K562 (cell line): ENCODE data around the gene MIEF2. TPM values are rescaled to one million over a fixed set of nuclear protein-coding genes. Genes with fewer than 3 reads are reported as not detected.
A peak's percentile ranks its signal among the peaks of the same experiment; 100 is the strongest.

Experiments used
- ATAC-seq: fragments of 200-7000 bp; cut with Tn5 transposase; 3 replicates; pipeline ENCODE4 v1.9.1; 2020; ENCODE audit warnings: moderate library complexity
- BruUV-seq: library from RNA; stranded (reverse); fragments of 400-500 nt; replicated peaks from 2 replicates; lab custom pipeline; 2021; lab: Mats Ljungman, UMichigan
- CTCF ChIA-PET: fragments of 300-600 bp; formaldehyde crosslinking; extraction: SDS; loops from one replicate; lab custom pipeline; 2021; ENCODE audit warnings: low intra/inter-chr PET ratio; lab: Yijun Ruan, JAX
- POLR2A ChIA-PET: fragments of 300-600, 350-650 bp; sonication (Branson Sonifier 250); formaldehyde crosslinking; extraction: SDS; loops from one replicate; lab custom pipeline; 2021; ENCODE audit warnings: antibody characterized with exemption, inconsistent platforms; lab: Yijun Ruan, JAX
- DNase-seq, 4 experiments: peaks; one replicate each; pipeline versions ENCODE4 v3.0.0 to v3.0.0-alpha.2; 2011 to 2018; ENCODE audit warnings: low spot score in 3 of 4, mixed read lengths in 3 of 4; ENCODE audit errors: extremely low read depth in 1 of 4
- FAIRE-seq: peaks from 2 replicates; lab custom pipeline; 2011; peaks lifted over from hg19 to GRCh38; lab: Jason Lieb, UNC
- H2AFZ ChIP-seq: 2 replicates; pipeline ENCODE4 v1.6.0; 2011; ENCODE audit warnings: low read depth, low read length, control low read depth, inconsistent platforms
- H3K27ac ChIP-seq: fragments of 200-600 bp; 3 replicates; pipeline ENCODE4 v1.8.0; 2011; ENCODE audit warnings: low read depth, mild to moderate bottlenecking, control low read depth, inconsistent platforms, low read length, moderate library complexity, mixed read lengths; ENCODE audit errors: extremely low read depth
- H3K27me3 ChIP-seq, 2 experiments: fragments of 300-600 bp in 1 of 2; 2 replicates in 1 of 2; 3 replicates in 1 of 2; pipeline versions ENCODE4 v1.6.0 to v1.8.0; 2011; ENCODE audit warnings: inconsistent platforms in 2 of 2, low read length in 2 of 2, mild to moderate bottlenecking in 1 of 2, mixed read lengths in 1 of 2, moderate library complexity in 1 of 2; ENCODE audit not compliant: control insufficient read depth in 2 of 2, insufficient read depth in 2 of 2
- H3K36me3 ChIP-seq: fragments of 300-600 bp; 3 replicates; pipeline ENCODE4 v1.8.0; 2011; ENCODE audit warnings: mild to moderate bottlenecking, low read length, inconsistent platforms; ENCODE audit not compliant: control insufficient read depth, insufficient read depth
- H3K4me1 ChIP-seq, 2 experiments: fragments of 200-600 bp in 1 of 2; replicated peaks in 1 of 2; 2 replicates in 1 of 2; 3 replicates in 1 of 2; pipeline versions ENCODE4 v1.5.1 to v1.8.0; 2011; ENCODE audit warnings: inconsistent platforms in 2 of 2, low read length in 2 of 2, mild to moderate bottlenecking in 1 of 2, mixed read lengths in 1 of 2, moderate library complexity in 1 of 2; ENCODE audit not compliant: control insufficient read depth in 2 of 2, insufficient read depth in 2 of 2
- H3K4me2 ChIP-seq: 2 replicates; pipeline ENCODE4 v1.6.1; 2011; ENCODE audit warnings: low read length, control low read depth, inconsistent platforms, mixed read lengths; ENCODE audit not compliant: insufficient read depth
- H3K4me3 ChIP-seq: fragments of 200-600 bp; sonication (generic), shearing (Covaris generic); 2 replicates; pipeline ENCODE4 v1.5.1; 2016; ENCODE audit warnings: control low read depth, inconsistent platforms
- H3K79me2 ChIP-seq: fragments of 200-600 bp; 3 replicates; pipeline ENCODE4 v1.8.0; 2011; ENCODE audit warnings: low read length, inconsistent platforms; ENCODE audit not compliant: control insufficient read depth, insufficient read depth
- H3K9ac ChIP-seq, 2 experiments: 2 replicates each; pipeline versions ENCODE4 v1.6.0 to v1.6.1; 2011; ENCODE audit warnings: low read depth in 2 of 2, low read length in 2 of 2, control low read depth in 1 of 2, inconsistent platforms in 1 of 2, mild to moderate bottlenecking in 1 of 2, mixed read lengths in 1 of 2; ENCODE audit not compliant: insufficient read depth in 1 of 2
- H3K9me1 ChIP-seq: one replicate; pipeline ENCODE4 v1.6.0; 2011; ENCODE audit warnings: inconsistent platforms, mild to moderate bottlenecking, low read length, moderate library complexity; ENCODE audit not compliant: control insufficient read depth, insufficient read depth
- H3K9me3 ChIP-seq: replicated peaks from 2 replicates; pipeline ENCODE4 v1.5.1; 2011; ENCODE audit warnings: low read depth, low read length, inconsistent platforms; ENCODE audit not compliant: control insufficient read depth, insufficient read depth
- H4K20me1 ChIP-seq: replicated peaks from 2 replicates; pipeline ENCODE4 v1.6.1; 2011; ENCODE audit warnings: low read length, inconsistent platforms, mixed read lengths; ENCODE audit not compliant: control insufficient read depth, insufficient read depth
- ATF3 ChIP-seq, 2 experiments: fragments of 450-650 bp in 1 of 2; sonication (generic) in 1 of 2; formaldehyde crosslinking in 1 of 2; IDR thresholded peaks in 1 of 2; conservative IDR thresholded peaks in 1 of 2; 2 replicates each; pipeline versions ENCODE4 v1.6.1 to v1.8.1; 2016 to 2023; ENCODE audit warnings: mild to moderate bottlenecking in 2 of 2, moderate library complexity in 2 of 2, inconsistent platforms in 1 of 2, missing genetic modification reagents in 1 of 2
- CXXC5 ChIP-seq: fragments of 250-450 bp; sonication (Bioruptor Pico); IDR thresholded peaks from 2 replicates; pipeline ENCODE4 v1.8.0; 2022; ENCODE audit warnings: inconsistent platforms, mild to moderate bottlenecking, moderate library complexity
- ELF1 ChIP-seq: fragments of 200-800 bp; sonication (Bioruptor generic); IDR thresholded peaks from 2 replicates; pipeline ENCODE4 v1.6.1; 2016; ENCODE audit warnings: missing genetic modification characterization, missing compliant biosample characterization
- EP400 ChIP-seq: fragments of 450-650 bp; IDR thresholded peaks from 2 replicates; pipeline ENCODE4 v1.6.1; 2017; ENCODE audit warnings: antibody characterized with exemption, mild to moderate bottlenecking, moderate library complexity
- MNT ChIP-seq, 2 experiments: fragments of 450-650 bp; conservative IDR thresholded peaks; 2 replicates each; pipeline ENCODE4 v1.6.1; 2017; ENCODE audit warnings: mild to moderate bottlenecking in 2 of 2, moderate library complexity in 2 of 2
- MYBL2 ChIP-seq, 2 experiments: fragments of 450-650 bp in 1 of 2; sonication (generic) in 1 of 2; formaldehyde crosslinking in 1 of 2; IDR thresholded peaks; 2 replicates each; pipeline versions ENCODE4 v1.6.1 to v1.8.1; 2017 to 2022; ENCODE audit warnings: borderline replicate concordance in 1 of 2, inconsistent platforms in 1 of 2, low read depth in 1 of 2, mild to moderate bottlenecking in 1 of 2, missing genetic modification reagents in 1 of 2, moderate library complexity in 1 of 2
- NFXL1 ChIP-seq: fragments of 450-650 bp; formaldehyde crosslinking; IDR thresholded peaks from 2 replicates; pipeline ENCODE4 v1.4.0; 2021; ENCODE audit warnings: mild to moderate bottlenecking
- POLR2A ChIP-seq: fragments of 450-650 bp; conservative IDR thresholded peaks from 2 replicates; pipeline ENCODE4 v1.6.1; 2016
- SAFB ChIP-seq: fragments of 200-400 bp; formaldehyde crosslinking; IDR thresholded peaks from 2 replicates; pipeline ENCODE4 v1.6.1; 2017; ENCODE audit warnings: low read depth, low read length, borderline replicate concordance
- TFAP4 ChIP-seq: sonication (generic); formaldehyde crosslinking; IDR thresholded peaks from 2 replicates; pipeline ENCODE4 v1.8.0; 2022; ENCODE audit warnings: missing genetic modification reagents, mild to moderate bottlenecking, moderate library complexity, borderline replicate concordance
- ZNF395 ChIP-seq: fragments of 200-800 bp; sonication (Bioruptor generic); IDR thresholded peaks from 2 replicates; pipeline ENCODE4 v1.6.1; 2017; ENCODE audit warnings: missing genetic modification characterization, missing compliant biosample characterization
- WGBS: fragments of 100-300 bp; shearing (Covaris generic); methylation state at CpG from one replicate; pipeline ENCODE4 v1.1.6; 2016; ENCODE audit warnings: low coverage, mixed read lengths; ENCODE audit not compliant: insufficient coverage; ENCODE audit errors: missing lambda C conversion rate; 5-methylcytosine and 5-hydroxymethylcytosine counted together
- in situ Hi-C: fragments of 300-500 bp; cut with MboI; formaldehyde crosslinking; loops from 4 replicates; pipeline ENCODE4 v1.15.0; 2018; ENCODE audit warnings: inconsistent platforms, mixed read lengths
- intact Hi-C: fragments of 100-400 bp; cut with micrococcal nuclease; formaldehyde crosslinking; loops from 2 replicates; pipeline ENCODE4 v1.14.2; 2022
- polyA plus RNA-seq, 8 experiments: library from polyadenylated mRNA; depleted of rRNA in 4 of 8; stranded (reverse) in 5 of 8; unstranded in 3 of 8; fragments of >200 nt; fragmentation: Nextera tagmentation in 2 of 8; fragmentation: Illumina TruSeq in 1 of 8; extraction: Ambion mirVana in 2 of 8; extraction: Trizol in 1 of 8; gene quantifications; 2 replicates each; pipeline versions ENCODE4 v1.2.1 to v1.2.3, GENCODE V29; 2011 to 2014; ENCODE audit warnings: inconsistent platforms in 1 of 8, missing spikeins in 1 of 8
- total RNA-seq, 7 experiments: library from RNA; depleted of rRNA in 6 of 7; stranded (reverse); fragments of >200 nt in 6 of 7; fragmentation: Illumina TruSeq in 2 of 7; extraction: Trizol in 2 of 7; gene quantifications; 2 replicates each; pipeline versions ENCODE4 v1.2.1 to v1.2.3, GENCODE V29; 2011 to 2021; ENCODE audit warnings: low replicate concordance in 1 of 7
- TF ChIP-seq, protein P1 (sequence below): fragments of 250-450 bp; sonication (Bioruptor Pico); IDR thresholded peaks from 2 replicates; pipeline ENCODE4 v1.4.0; 2020

The MIEF2 gene
- total and polyA plus RNA-seq, 9 of the 15 experiments (the other 6 are each of a cell fraction or from before 2014, with no cell fraction given): 0.10 to 8.2 (median 2.4) TPM

DNA sequence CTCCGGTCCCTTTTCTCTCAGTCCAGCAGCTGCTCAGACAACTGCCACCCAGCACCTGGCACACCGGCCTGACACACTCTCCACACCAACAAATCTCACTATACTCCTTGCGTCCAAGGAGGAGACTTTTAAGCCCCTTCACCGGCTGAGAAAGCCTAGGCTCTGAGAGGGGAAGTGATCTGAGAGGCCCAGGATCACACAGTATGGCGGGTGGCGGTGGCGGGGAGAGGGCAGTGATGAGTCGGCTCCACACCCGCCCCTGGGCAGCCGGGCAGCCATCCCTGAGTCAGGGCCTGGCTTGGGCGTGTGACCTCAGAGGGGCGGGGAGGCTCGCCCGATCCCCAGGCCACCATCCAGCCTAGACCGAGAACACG, 2.5 kb upstream of the MIEF2 start (continued):
- TF ChIP-seq ATF3 (IDR thresholded peaks at IDR 0.05) (0 out of 2 replicates have a peak, but pooled peaks have one; percentile 30), ATF3 (CRISPR knock-in tag; conservative IDR thresholded peaks at IDR 0.05) (no peak), MNT (conservative IDR thresholded peaks at IDR 0.05) (peak in 1 of 2 experiments; percentile 14; a peak in 1 of 4 replicates)
- TF ChIP-seq, all 486 proteins: peak for 9

- BruUV-seq: no TSS peak
- ATAC-seq (peak; percentile 77), FAIRE-seq (no peak), DNase-seq (peak; percentile 55 to 71 (median 66))
- Histone ChIP-seq H3K4me2 (peak within 1 kb of the TSS; percentile 91), H3K9me3 (no peaks in the 10 kb centered on the region), H3K79me2 (peaks cover 23% of the 10 kb centered on the region), H3K27me3 (no peaks in the 10 kb centered on the region), H3K36me3 (peaks cover 21% of the 10 kb centered on the region; the same call in 1 of the 3 replicates), H3K4me1 (peaks cover 18 to 65% of the 10 kb centered on the region in 2 experiments; a peak in 4 of 5 replicates), H3K9ac (peak within 1 kb of the TSS; percentile 71 to 93), H3K27ac (peak within 1 kb of the TSS; percentile 80), H3K9me1 (no peaks in the 10 kb centered on the region), H3K4me3 (peak within 1 kb of the TSS; percentile 85), H4K20me1 (no peaks in the 10 kb centered on the region), H2AFZ (peak within 1 kb of the TSS; percentile 95)
- in situ Hi-C loops (no loop called here), intact Hi-C loops (no loop called here)
- CTCF ChIA-PET: no interaction called here
- POLR2A ChIA-PET: interaction anchor here (0.6 to 2.6 kb wide), 7 partner anchors 8 to 608 kb away, joined by 3 to 9 read pairs (median 3); partner anchors contain the start of genes SMCR8 and TOP3A
- WGBS: under 1% methylated on average over 18 of the region's 71 CpGs
- peak; percentile 58; the same call in 1 of the 2 replicates for TF ChIP-seq POLR2A
- TF ChIP-seq ZNF395 (CRISPR knock-in tag): peak; percentile 80; the same call in 1 of the 2 replicates
- TF ChIP-seq ELF1 (tag): peak; percentile 52
- TF ChIP-seq MYBL2 (IDR thresholded peaks at IDR 0.05; ENCODE audit: low read depth): no peak
- no peak for TF ChIP-seq MYBL2 (CRISPR knock-in tag; IDR thresholded peaks at IDR 0.05; ENCODE audit: borderline replicate concordance)
- TF ChIP-seq SAFB: no peak
- peak; percentile 68 for TF ChIP-seq CXXC5 (CRISPR knock-in tag)
- TF ChIP-seq EP400: peak; percentile 13; the same call in 1 of the 2 replicates
- TF ChIP-seq, protein P1, sequence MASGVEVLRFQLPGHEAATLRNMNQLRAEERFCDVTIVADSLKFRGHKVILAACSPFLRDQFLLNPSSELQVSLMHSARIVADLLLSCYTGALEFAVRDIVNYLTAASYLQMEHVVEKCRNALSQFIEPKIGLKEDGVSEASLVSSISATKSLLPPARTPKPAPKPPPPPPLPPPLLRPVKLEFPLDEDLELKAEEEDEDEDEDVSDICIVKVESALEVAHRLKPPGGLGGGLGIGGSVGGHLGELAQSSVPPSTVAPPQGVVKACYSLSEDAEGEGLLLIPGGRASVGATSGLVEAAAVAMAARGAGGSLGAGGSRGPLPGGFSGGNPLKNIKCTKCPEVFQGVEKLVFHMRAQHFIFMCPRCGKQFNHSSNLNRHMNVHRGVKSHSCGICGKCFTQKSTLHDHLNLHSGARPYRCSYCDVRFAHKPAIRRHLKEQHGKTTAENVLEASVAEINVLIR: no peak
- no peak for TF ChIP-seq NFXL1
- TF ChIP-seq TFAP4 (CRISPR knock-in tag): peak; percentile 45; the same call in 1 of the 2 replicates
Measured at GRCh38 chr17:18258356-18259038, 2.0 kb upstream of the MIEF2 start, which contains the start of gene FLII. TSS of gene FLII (minus strand) at chr17:18258738. CDS start at chr17:18258690, 48 bp downstream.
